ENCODE measurements around the gene JMJD4.

- TF ChIP-seq RFX5 (IDR thresholded peaks at IDR 0.05; ENCODE audit: low read depth, low read length) (no peak), MAFK (IDR thresholded peaks at IDR 0.05; ENCODE audit: low read depth, low read length) (no peak), POLR2A (IDR thresholded peaks at IDR 0.05; ENCODE audit: low read depth, low read length) (no peak), CTCF (conservative IDR thresholded peaks at IDR 0.05; ENCODE audit: low read depth, low read length) (no peak), CHD1 (IDR thresholded peaks at IDR 0.05; ENCODE audit: low read depth, low read length) (no peak), BHLHE40 (IDR thresholded peaks at IDR 0.05; ENCODE audit: low read depth, low read length) (no peak), SMC3 (IDR thresholded peaks at IDR 0.05; ENCODE audit: low read depth, low read length) (no peak), CEBPB (IDR thresholded peaks at IDR 0.05; ENCODE audit: low read depth, low read length) (no peak), MAZ (IDR thresholded peaks at IDR 0.05; ENCODE audit: borderline replicate concordance, low read depth, low read length) (no peak)
Observed at GRCh38 chr1:227768125-227768439, 33.0 kb upstream of the JMJD4 start.
